Breast epithelium (tissue), 4 donors: ENCODE measurements around the gene ATP23. TPM values are rescaled to one million over a fixed set of nuclear protein-coding genes. Genes with fewer than 3 reads are reported as not detected.

ENCODE experiments used
- DNase-seq, 2 donors: peaks; one replicate each; pipeline ENCODE4 v3.0.0-alpha.2; 2019; ENCODE audit warnings: low spot score in 2 of 2
- H3K27ac ChIP-seq, 2 donors: fragments of 200-600 bp; sonication (generic) in 1 of 2; one replicate each; pipeline ENCODE4 v1.5.1; 2016 to 2019; ENCODE audit warnings: mild to moderate bottlenecking in 1 of 2
- H3K27me3 ChIP-seq, 2 donors: fragments of 200-600 bp; sonication (generic) in 1 of 2; one replicate each; pipeline versions ENCODE4 v1.5.1 to v1.6.0; 2017 to 2019; ENCODE audit warnings: control low read depth in 1 of 2, mild to moderate bottlenecking in 1 of 2
- H3K36me3 ChIP-seq: fragments of 200-600 bp; one replicate; pipeline ENCODE4 v1.5.1; 2019
- H3K4me1 ChIP-seq, 2 donors: fragments of 200-600 bp; sonication (generic); one replicate each; pipeline ENCODE4 v1.5.1; 2016 to 2019; ENCODE audit warnings: control low read depth in 1 of 2
- H3K4me3 ChIP-seq, 3 donors: fragments of 200-600 bp; sonication (generic); 1 replicate in 2 of 3; 2 replicates in 1 of 3; pipeline ENCODE4 v1.5.1; 2016 to 2019; ENCODE audit warnings: mild to moderate bottlenecking in 3 of 3, moderate library complexity in 2 of 3
- H3K9me3 ChIP-seq, 2 donors: fragments of 200-600 bp; sonication (generic) in 1 of 2; one replicate each; pipeline ENCODE4 v1.5.1; 2016 to 2019; ENCODE audit warnings: control low read depth in 1 of 2
- CTCF ChIP-seq, 3 donors: fragments of 450-650 bp; IDR thresholded peaks; one replicate each; pipeline ENCODE4 v1.5.1; 2016 to 2017; ENCODE audit warnings: antibody characterized with exemption in 3 of 3, mild to moderate bottlenecking in 3 of 3, moderate library complexity in 3 of 3
- POLR2A ChIP-seq: fragments of 450-650 bp; IDR thresholded peaks from one replicate; pipeline ENCODE4 v1.6.1; 2016; ENCODE audit warnings: antibody characterized with exemption, mild to moderate bottlenecking, moderate library complexity
- POLR2AphosphoS5 ChIP-seq, 3 donors: sonication (generic); formaldehyde crosslinking; IDR thresholded peaks; one replicate each; pipeline ENCODE4 v1.6.1; 2017; ENCODE audit warnings: antibody characterized with exemption in 3 of 3
- intact Hi-C: fragments of 100-400 bp; cut with DNase I; formaldehyde crosslinking; loops from one replicate; pipeline ENCODE4 v1.15.1; 2023; ENCODE audit warnings: low total_unique reads
- total RNA-seq, 3 donors: library from RNA; depleted of rRNA; stranded (reverse); fragments of >200 nt; gene quantifications; one replicate each; pipeline ENCODE4 v1.1.0, GENCODE V29; 2016

Gene ATP23, protein sequence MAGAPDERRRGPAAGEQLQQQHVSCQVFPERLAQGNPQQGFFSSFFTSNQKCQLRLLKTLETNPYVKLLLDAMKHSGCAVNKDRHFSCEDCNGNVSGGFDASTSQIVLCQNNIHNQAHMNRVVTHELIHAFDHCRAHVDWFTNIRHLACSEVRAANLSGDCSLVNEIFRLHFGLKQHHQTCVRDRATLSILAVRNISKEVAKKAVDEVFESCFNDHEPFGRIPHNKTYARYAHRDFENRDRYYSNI
- 10 to 100 TPM in 2 of 3 donors, 1 to 10 TPM in 1; 6.4 to 33.1 (median 13.4) TPM for total RNA-seq

DNA sequence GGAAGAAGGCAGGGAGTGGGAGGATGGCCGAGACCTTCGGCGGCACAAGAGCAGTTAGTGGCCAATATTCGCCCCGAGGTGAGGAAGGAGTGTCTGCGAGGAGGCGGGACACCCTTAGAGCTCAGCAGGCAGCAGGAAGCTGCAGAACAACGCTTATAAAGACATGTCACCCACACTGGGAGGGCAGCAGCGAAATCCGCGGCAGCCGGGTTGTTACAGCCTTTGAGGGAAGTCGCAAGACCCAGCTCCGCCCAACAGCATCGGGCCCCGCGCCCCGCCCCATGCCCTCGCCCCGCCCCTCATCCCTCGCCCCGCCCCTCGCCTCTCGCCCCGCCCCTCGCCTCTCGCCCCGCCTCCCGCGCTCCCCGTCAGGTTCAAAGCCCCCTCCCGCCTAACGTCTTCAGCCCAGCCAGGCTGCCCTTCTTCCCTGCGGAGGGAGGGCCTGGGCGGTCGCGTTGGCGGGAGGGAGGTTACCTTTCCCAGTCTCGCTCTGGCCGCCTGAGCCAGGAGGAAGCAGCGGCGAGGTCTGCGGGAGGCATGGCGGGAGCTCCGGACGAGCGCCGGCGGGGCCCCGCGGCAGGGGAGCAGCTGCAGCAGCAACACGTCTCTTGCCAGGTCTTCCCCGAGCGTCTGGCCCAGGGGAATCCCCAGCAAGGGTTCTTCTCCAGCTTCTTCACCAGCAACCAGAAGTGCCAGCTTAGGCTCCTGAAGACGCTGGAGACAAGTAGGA is at the start of gene ATP23:
TSS of gene ATP23 (plus strand) at position 403 of the 730 bp plus-strand sequence. CDS start at position 538, 135 bp downstream.
- H3K4me3 ChIP-seq = peak within 1 kb of the TSS; percentile 55 to 73 (median 65)

GRCh38 chr12:57892232-57892972 is 49.0 kb upstream of the ATP23 start:
- no peak for TF ChIP-seq POLR2A
- no peak for TF ChIP-seq POLR2AphosphoS5 (IDR thresholded peaks at IDR 0.05)
- no peak for TF ChIP-seq CTCF (IDR thresholded peaks at IDR 0.05)
- DNase-seq = no peak

More for the DNA sequence above, at the start of gene ATP23:
- H3K4me1 ChIP-seq = no peaks in the 10 kb centered on the region
- no peaks in the 10 kb centered on the region for H3K9me3 ChIP-seq
- TF ChIP-seq POLR2AphosphoS5 (IDR thresholded peaks at IDR 0.05) (peak; percentile 61 to 93 (median 74)), POLR2A (peak; percentile 45), CTCF (IDR thresholded peaks at IDR 0.05) (no peak)
- DNase-seq = peak; percentile 92
- H3K36me3 ChIP-seq = no peaks in the 10 kb centered on the region
- peak within 1 kb of the TSS; percentile 88 to 91 for H3K27ac ChIP-seq
- no peaks in the 10 kb centered on the region for H3K27me3 ChIP-seq
- intact Hi-C loops = no loop called here

DNA sequence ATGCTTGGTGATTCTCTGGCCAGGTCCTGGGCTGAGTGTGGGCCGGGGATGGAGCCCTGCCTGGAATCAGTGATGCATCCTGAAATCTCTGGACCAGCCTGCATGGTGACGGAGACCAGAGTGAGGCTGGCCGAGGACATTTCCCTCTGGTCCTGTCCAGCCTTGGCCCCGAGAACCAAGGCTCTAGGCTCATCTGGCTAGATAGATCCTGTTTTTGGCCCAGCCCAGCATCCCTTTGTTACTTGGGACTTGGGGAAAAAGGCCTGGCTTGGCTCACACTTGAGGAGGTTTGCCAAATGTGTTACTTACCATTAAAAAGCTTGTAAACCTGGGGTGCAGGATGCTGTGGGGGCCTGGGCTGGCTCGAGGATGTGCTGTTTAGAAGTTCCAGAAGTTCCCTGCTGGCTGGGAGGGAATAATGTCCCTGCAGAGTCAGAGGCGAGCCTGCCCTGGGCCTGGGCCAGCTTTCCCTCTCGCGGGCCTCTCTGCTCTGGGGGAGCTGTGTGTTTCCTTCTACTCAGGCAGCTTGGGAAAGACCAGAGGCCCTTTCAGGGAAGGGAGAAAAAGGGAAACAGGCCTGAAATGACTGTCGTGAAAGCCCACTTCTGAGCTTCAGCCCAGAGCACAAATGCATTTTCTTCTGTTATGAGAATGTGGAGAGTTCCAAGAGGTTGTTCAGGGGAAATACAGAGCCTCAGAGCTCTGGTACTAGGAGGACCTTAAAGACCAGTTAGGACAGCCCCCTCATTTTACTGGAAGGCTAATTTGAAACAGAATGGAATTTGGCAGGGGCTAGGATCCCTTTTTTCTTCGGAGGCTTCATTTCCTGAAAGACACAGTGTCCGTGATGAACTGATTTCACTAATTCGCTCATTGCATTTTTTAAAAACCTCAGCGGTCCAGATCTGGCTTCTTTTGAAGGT is 47.7 kb upstream of the ATP23 start:
- TF ChIP-seq POLR2AphosphoS5 (IDR thresholded peaks at IDR 0.05) (peak; percentile 64 to 75 (median 70)), POLR2A (no peak), CTCF (IDR thresholded peaks at IDR 0.05) (peak in 2 of 3 donors; percentile 27 to 35)
- Histone ChIP-seq H3K27ac (peak overlapping the region; percentile 94 to 98), H3K9me3 (no peaks in the 10 kb centered on the region), H3K27me3 (no peaks in the 10 kb centered on the region), H3K36me3 (no peaks in the 10 kb centered on the region), H3K4me3 (peak overlapping the region in 2 of 3 donors; percentile 8 to 32), H3K4me1 (peaks cover 31 to 47% of the 10 kb centered on the region in 2 donors)
- intact Hi-C loops = no loop called here
- peak; percentile 92 to 93 for DNase-seq

More at GRCh38 chr12:57892232-57892972, 49.0 kb upstream of the ATP23 start:
- H3K4me1 ChIP-seq = peaks cover 34 to 48% of the 10 kb centered on the region in 2 donors
- no peaks in the 10 kb centered on the region for H3K27me3 ChIP-seq
- peak overlapping the region; percentile 94 to 98 for H3K27ac ChIP-seq
- no peaks in the 10 kb centered on the region for H3K9me3 ChIP-seq
- intact Hi-C loops = no loop called here
- no peak overlapping the region for H3K4me3 ChIP-seq
- H3K36me3 ChIP-seq = no peaks in the 10 kb centered on the region

DNA sequence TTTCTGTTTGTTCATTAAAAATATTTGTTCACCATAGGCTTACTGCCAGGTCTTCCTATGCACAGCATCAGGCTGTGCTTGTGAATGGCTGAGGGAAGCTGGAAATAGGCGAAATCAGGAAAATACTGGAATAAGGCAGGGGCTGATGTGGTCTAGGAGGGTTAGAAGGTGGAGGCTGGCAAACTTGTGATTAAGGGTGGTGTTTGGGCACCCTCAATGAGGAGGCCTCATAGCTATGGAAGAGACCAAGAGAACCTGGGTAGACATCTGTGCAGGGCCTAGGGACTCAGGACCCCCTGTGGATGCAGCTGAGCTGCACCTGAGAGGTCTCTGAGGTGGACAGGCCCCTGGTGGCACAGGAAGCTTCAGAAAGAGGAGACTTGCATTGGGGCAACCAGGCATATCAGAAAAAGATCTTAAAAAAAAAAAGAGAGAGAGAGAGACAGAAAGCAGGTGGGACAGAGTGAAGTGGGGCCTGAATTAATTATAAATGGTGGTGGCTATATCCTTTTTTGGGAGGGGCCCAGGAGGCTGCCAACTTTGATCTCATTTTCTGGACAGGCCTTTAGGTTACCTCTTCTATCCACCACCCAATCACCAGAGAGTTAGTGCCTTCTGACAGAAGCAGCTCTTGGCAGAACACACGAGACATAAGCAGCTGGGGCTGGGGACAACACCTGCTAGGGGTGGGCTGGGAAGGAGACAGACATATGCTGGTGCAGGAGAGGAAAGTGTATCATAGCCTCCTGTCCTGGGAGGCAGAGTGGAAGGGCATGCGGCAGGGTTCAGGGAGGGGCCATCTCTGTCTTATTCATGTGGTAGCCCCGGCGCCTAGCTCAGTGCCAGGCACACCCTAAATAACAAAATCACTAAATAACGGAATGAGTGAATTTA is 46.7 kb upstream of the ATP23 start:
- H3K36me3 ChIP-seq = no peaks in the 10 kb centered on the region
- no peaks in the 10 kb centered on the region for H3K9me3 ChIP-seq
- peak overlapping the region; percentile 94 to 98 for H3K27ac ChIP-seq
- peaks cover 27 to 50% of the 10 kb centered on the region in 2 donors for H3K4me1 ChIP-seq
- DNase-seq = no peak
- H3K27me3 ChIP-seq = no peaks in the 10 kb centered on the region
- TF ChIP-seq CTCF (IDR thresholded peaks at IDR 0.05) = no peak
- TF ChIP-seq POLR2A = no peak
- TF ChIP-seq POLR2AphosphoS5 (IDR thresholded peaks at IDR 0.05) = no peak
- intact Hi-C loops = loop anchor here (5.0 kb wide), 1 partner anchor 57 kb away; no protein-coding TSS in a partner anchor
- peak overlapping the region in 1 of 3 donors; percentile 12 for H3K4me3 ChIP-seq
